GM18870 (cell line): ENCODE data around the gene SART3.
"Not testable (repeated sequence)": the region's sequence is repeated elsewhere in the genome, so short reads cannot be mapped to it uniquely, and the experiment has no call there.

Experiments
- ATAC-seq: cut with Tn5 transposase; IDR thresholded peaks from one replicate; pipeline ENCODE4 v1.9.1; 2021; ENCODE audit warnings: moderate library complexity; ENCODE audit not compliant: unreplicated experiment

The SART3 gene

GRCh38 chr12:108582509-108582908 is 21.5 kb upstream of the SART3 start:
- no peak for ATAC-seq

- ATAC-seq = no peak
These were observed 20.6 kb upstream of the SART3 start for GRCh38 chr12:108581311-108582227.

- no peak for ATAC-seq
These were observed 19.6 kb upstream of the SART3 start for GRCh38 chr12:108580531-108580930.

GRCh38 chr12:108578813-108579212 is 17.8 kb upstream of the SART3 start:
- ATAC-seq = no peak

- ATAC-seq = no peak
These were observed 17.3 kb upstream of the SART3 start for GRCh38 chr12:108578264-108578663.

- ATAC-seq = no peak
These were observed 16.5 kb upstream of the SART3 start for GRCh38 chr12:108577458-108577857.

GRCh38 chr12:108576660-108577234 is 15.8 kb upstream of the SART3 start:
- ATAC-seq = no peak

- ATAC-seq = no peak
These were observed 14.4 kb upstream of the SART3 start for GRCh38 chr12:108575199-108575912.

GRCh38 chr12:108574276-108574675 is 13.3 kb upstream of the SART3 start:
- ATAC-seq = not testable (repeated sequence)

GRCh38 chr12:108573317-108573716 is 12.3 kb upstream of the SART3 start:
- ATAC-seq = no peak

- ATAC-seq = peak; percentile 18
These were observed 11.3 kb upstream of the SART3 start for GRCh38 chr12:108572166-108572790.

GRCh38 chr12:108571609-108572165 is 10.7 kb upstream of the SART3 start:
- ATAC-seq = no peak

- no peak for ATAC-seq
These were observed 10.0 kb upstream of the SART3 start for GRCh38 chr12:108570743-108571608.

GRCh38 chr12:108568338-108569154 is 7.6 kb upstream of the SART3 start:
- ATAC-seq = peak; percentile 70

- no peak for ATAC-seq
These were observed 6.7 kb upstream of the SART3 start for GRCh38 chr12:108567406-108568337.

- ATAC-seq = no peak
These were observed 5.5 kb upstream of the SART3 start for GRCh38 chr12:108566452-108566851.

GRCh38 chr12:108565976-108566375 is 5.0 kb upstream of the SART3 start:
- no peak for ATAC-seq

- ATAC-seq = no peak
These were observed 4.2 kb upstream of the SART3 start for GRCh38 chr12:108565146-108565545.
